Type B pancreatic cell (in vitro differentiated cells): ENCODE measurements around the gene LIMS3. TPM values are rescaled to one million over a fixed set of nuclear protein-coding genes. Genes with fewer than 3 reads are reported as not detected.
"Not testable (repeated sequence)": the region's sequence is repeated elsewhere in the genome, so short reads cannot be mapped to it uniquely, and the experiment has no call there.

Source experiments
- DNase-seq: peaks from one replicate; pipeline ENCODE4 v3.0.0; 2021; ENCODE audit warnings: mixed read lengths; ENCODE audit not compliant: unreplicated experiment; ENCODE audit errors: extremely low spot score
- H3K27ac Mint-ChIP-seq: 2 replicates; pipeline ENCODE4 v1.8.0; 2021; ENCODE audit warnings: mild to moderate bottlenecking, mixed read lengths
- H3K27me3 Mint-ChIP-seq: 2 replicates; pipeline ENCODE4 v1.8.0; 2021; ENCODE audit warnings: mixed read lengths
- H3K36me3 Mint-ChIP-seq: 2 replicates; pipeline ENCODE4 v1.8.0; 2021; ENCODE audit warnings: mixed read lengths
- H3K4me1 Mint-ChIP-seq: one replicate; pipeline ENCODE4 v1.8.0; 2021; ENCODE audit warnings: mixed read lengths; ENCODE audit not compliant: unreplicated experiment
- H3K4me3 Mint-ChIP-seq: 2 replicates; pipeline ENCODE4 v1.8.0; 2021; ENCODE audit warnings: mild to moderate bottlenecking, mixed read lengths
- H3K9me3 Mint-ChIP-seq: 2 replicates; pipeline ENCODE4 v1.8.0; 2021; ENCODE audit warnings: mixed read lengths
- long read RNA-seq: library from polyadenylated mRNA; unstranded; transcript quantifications from one replicate; pipeline ENCODE4 v2.0.0, GENCODE V29; 2020
- total RNA-seq: library from RNA; stranded (reverse); gene quantifications from 2 replicates; pipeline ENCODE4 v1.2.1, GENCODE V29; 2021; ENCODE audit warnings: low replicate concordance

Gene LIMS3
- total RNA-seq: 1.7 and 1.8 TPM in 2 replicates
- long read RNA-seq, partial matches to known transcripts: 0 of 3 reads
- long read RNA-seq, other reads (novel, unspliced or antisense): 3 of 3 reads

- not testable (repeated sequence) for H3K36me3 Mint-ChIP-seq, H3K27me3 Mint-ChIP-seq, H3K4me1 Mint-ChIP-seq, H3K9me3 Mint-ChIP-seq, H3K4me3 Mint-ChIP-seq, H3K27ac Mint-ChIP-seq, DNase-seq
Measured at GRCh38 chr2:109898462-109899336, at the start of gene LIMS3. Gene LIMS3, plus strand, starts transcription at chr2:109898688. Its CDS starts 41 bp downstream, at chr2:109898729.

GRCh38 chr2:109871129-109871751 is 27.2 kb upstream of the LIMS3 start:
- H3K36me3 Mint-ChIP-seq, H3K27me3 Mint-ChIP-seq, H3K4me3 Mint-ChIP-seq, DNase-seq, H3K27ac Mint-ChIP-seq, H3K4me1 Mint-ChIP-seq, H3K9me3 Mint-ChIP-seq: not testable (repeated sequence)

- H3K27me3 Mint-ChIP-seq, DNase-seq, H3K27ac Mint-ChIP-seq, H3K9me3 Mint-ChIP-seq, H3K4me3 Mint-ChIP-seq, H3K4me1 Mint-ChIP-seq, H3K36me3 Mint-ChIP-seq: not testable (repeated sequence)
Measured at GRCh38 chr2:109876625-109877024, 21.9 kb upstream of the LIMS3 start.

GRCh38 chr2:109882112-109882511 is 16.4 kb upstream of the LIMS3 start:
- not testable (repeated sequence) for H3K36me3 Mint-ChIP-seq, H3K9me3 Mint-ChIP-seq

GRCh38 chr2:109888414-109888813 is 10.1 kb upstream of the LIMS3 start:
- not testable (repeated sequence) for DNase-seq, H3K4me3 Mint-ChIP-seq

More at GRCh38 chr2:109882112-109882511, 16.4 kb upstream of the LIMS3 start:
- H3K4me3 Mint-ChIP-seq, H3K4me1 Mint-ChIP-seq, H3K27ac Mint-ChIP-seq, DNase-seq, H3K27me3 Mint-ChIP-seq: not testable (repeated sequence)

GRCh38 chr2:109889909-109890308 is 8.6 kb upstream of the LIMS3 start:
- DNase-seq, H3K27me3 Mint-ChIP-seq, H3K36me3 Mint-ChIP-seq, H3K9me3 Mint-ChIP-seq, H3K27ac Mint-ChIP-seq, H3K4me3 Mint-ChIP-seq, H3K4me1 Mint-ChIP-seq: not testable (repeated sequence)

More at GRCh38 chr2:109888414-109888813, 10.1 kb upstream of the LIMS3 start:
- H3K36me3 Mint-ChIP-seq, H3K4me1 Mint-ChIP-seq, H3K27me3 Mint-ChIP-seq, H3K27ac Mint-ChIP-seq, H3K9me3 Mint-ChIP-seq: not testable (repeated sequence)

- not testable (repeated sequence) for H3K4me3 Mint-ChIP-seq, H3K27ac Mint-ChIP-seq, DNase-seq, H3K4me1 Mint-ChIP-seq, H3K9me3 Mint-ChIP-seq, H3K36me3 Mint-ChIP-seq, H3K27me3 Mint-ChIP-seq
Measured at GRCh38 chr2:109891024-109891423, 7.5 kb upstream of the LIMS3 start.

- not testable (repeated sequence) for H3K27ac Mint-ChIP-seq, H3K27me3 Mint-ChIP-seq, H3K9me3 Mint-ChIP-seq, H3K4me1 Mint-ChIP-seq, DNase-seq, H3K36me3 Mint-ChIP-seq, H3K4me3 Mint-ChIP-seq
Measured at GRCh38 chr2:109893736-109894135, 4.8 kb upstream of the LIMS3 start.

GRCh38 chr2:109894141-109894540 is 4.3 kb upstream of the LIMS3 start:
- not testable (repeated sequence) for H3K9me3 Mint-ChIP-seq, H3K4me1 Mint-ChIP-seq, H3K4me3 Mint-ChIP-seq

GRCh38 chr2:109895090-109895869 is 3.2 kb upstream of the LIMS3 start:
- not testable (repeated sequence) for H3K27me3 Mint-ChIP-seq, H3K9me3 Mint-ChIP-seq, H3K36me3 Mint-ChIP-seq, H3K4me1 Mint-ChIP-seq, DNase-seq, H3K4me3 Mint-ChIP-seq, H3K27ac Mint-ChIP-seq

More at GRCh38 chr2:109894141-109894540, 4.3 kb upstream of the LIMS3 start:
- H3K36me3 Mint-ChIP-seq, DNase-seq, H3K27me3 Mint-ChIP-seq, H3K27ac Mint-ChIP-seq: not testable (repeated sequence)

GRCh38 chr2:109896212-109896611 is 2.3 kb upstream of the LIMS3 start:
- not testable (repeated sequence) for H3K27ac Mint-ChIP-seq, H3K36me3 Mint-ChIP-seq, DNase-seq, H3K27me3 Mint-ChIP-seq, H3K4me3 Mint-ChIP-seq, H3K4me1 Mint-ChIP-seq, H3K9me3 Mint-ChIP-seq

GRCh38 chr2:109897769-109898461 is 573 bp upstream of the LIMS3 start:
- not testable (repeated sequence) for H3K27me3 Mint-ChIP-seq, H3K36me3 Mint-ChIP-seq, H3K27ac Mint-ChIP-seq, H3K4me3 Mint-ChIP-seq, H3K4me1 Mint-ChIP-seq, DNase-seq, H3K9me3 Mint-ChIP-seq

- not testable (repeated sequence) for H3K4me1 Mint-ChIP-seq, H3K36me3 Mint-ChIP-seq, H3K9me3 Mint-ChIP-seq, H3K4me3 Mint-ChIP-seq, H3K27me3 Mint-ChIP-seq, H3K27ac Mint-ChIP-seq, DNase-seq
Measured at GRCh38 chr2:109905796-109906195, 7.3 kb downstream of the LIMS3 start.
